Endodermal cell (in vitro differentiated cells): Measurements from ENCODE around the gene LGMN. TPM values are rescaled to one million over a fixed set of nuclear protein-coding genes. Genes with fewer than 3 reads are reported as not detected.

Experiments used
- DNase-seq: peaks from one replicate; pipeline ENCODE4 v3.0.0-alpha.2; 2017
- H3K27ac ChIP-seq: 2 replicates; pipeline ENCODE4 v1.5.1; 2013; ENCODE audit warnings: mild to moderate bottlenecking, low read depth, low read length, moderate library complexity
- H3K27me3 ChIP-seq: 2 replicates; pipeline ENCODE4 v1.6.1; 2013; ENCODE audit warnings: mild to moderate bottlenecking, low read length, moderate library complexity; ENCODE audit not compliant: insufficient read depth, control insufficient read depth, poor library complexity, severe bottlenecking
- H3K36me3 ChIP-seq: 2 replicates; pipeline ENCODE4 v1.7.0; 2013; ENCODE audit warnings: mild to moderate bottlenecking, low read length, moderate library complexity; ENCODE audit not compliant: control insufficient read depth, insufficient read depth
- H3K4me1 ChIP-seq: one replicate; pipeline ENCODE4 v1.7.0; 2013; ENCODE audit warnings: low read length; ENCODE audit not compliant: control insufficient read depth, insufficient read depth
- H3K4me3 ChIP-seq: 2 replicates; pipeline ENCODE4 v1.5.1; 2013; ENCODE audit warnings: mild to moderate bottlenecking, low read length, moderate library complexity
- H3K9ac ChIP-seq: 2 replicates; pipeline ENCODE4 v1.6.1; 2013; ENCODE audit warnings: mild to moderate bottlenecking, low read length, moderate library complexity; ENCODE audit not compliant: poor library complexity, severe bottlenecking; ENCODE audit errors: extremely low read depth
- H3K9me3 ChIP-seq: 2 replicates; pipeline ENCODE4 v1.6.1; 2013; ENCODE audit warnings: mild to moderate bottlenecking, low read length, moderate library complexity; ENCODE audit not compliant: control insufficient read depth
- H3K27ac Mint-ChIP-seq: 2 replicates; pipeline ENCODE4 v1.8.0; 2020; ENCODE audit warnings: mixed read lengths
- H3K27me3 Mint-ChIP-seq: 2 replicates; pipeline ENCODE4 v1.8.0; 2021; ENCODE audit warnings: mild to moderate bottlenecking, mixed read lengths; ENCODE audit not compliant: insufficient read depth
- H3K36me3 Mint-ChIP-seq: 2 replicates; pipeline ENCODE4 v1.8.0; 2020; ENCODE audit warnings: low read depth, mixed read lengths
- H3K4me1 Mint-ChIP-seq: 2 replicates; pipeline ENCODE4 v1.8.0; 2020; ENCODE audit warnings: mixed read lengths
- H3K4me3 Mint-ChIP-seq: 2 replicates; pipeline ENCODE4 v1.8.0; 2020; ENCODE audit warnings: mild to moderate bottlenecking, moderate library complexity, mixed read lengths
- H3K9me3 Mint-ChIP-seq: 2 replicates; pipeline ENCODE4 v1.8.0; 2020; ENCODE audit warnings: mild to moderate bottlenecking, mixed read lengths
- CTCF ChIP-seq: fragments of 200-600 bp; sonication (generic); conservative IDR thresholded peaks from 2 replicates; pipeline ENCODE4 v1.5.0; 2021; ENCODE audit warnings: antibody characterized with exemption, mild to moderate bottlenecking
- WGBS, 2 experiments: methylation state at CpG; one replicate each; pipeline versions ENCODE4 v1.1.5 to v1.1.7; 2013; ENCODE audit warnings: missing lambda C conversion rate in 2 of 2, mixed read lengths in 1 of 2; ENCODE audit not compliant: insufficient coverage in 1 of 2, insufficient read length in 1 of 2; 5-methylcytosine and 5-hydroxymethylcytosine counted together
- total RNA-seq, 2 donors: library from RNA; stranded (reverse); fragmentation: NEBNext Ultra II Directional in 1 of 2; extraction: Animal tissue kit (Norgen Biotek cat#: 25700) in 1 of 2; gene quantifications; 2 replicates in 1 of 2; 3 replicates in 1 of 2; pipeline ENCODE4 v1.2.1, GENCODE V29; 2021

LGMN gene
- total RNA-seq, 2 donors from 2014 or later: 61.4 to 87.2 TPM

- no peak for TF ChIP-seq CTCF
- Mint-ChIP-seq H3K4me1 (peaks cover 6% of the 10 kb centered on the region), H3K27ac (peak overlapping the region; percentile 11), H3K27me3 (no peaks in the 10 kb centered on the region), H3K9me3 (no peaks in the 10 kb centered on the region), H3K4me3 (no peak overlapping the region), H3K36me3 (peaks cover 42% of the 10 kb centered on the region)
- H3K27ac ChIP-seq: no peak overlapping the region
- no peak for DNase-seq
- peaks cover 9% of the 10 kb centered on the region for H3K9me3 ChIP-seq
- peaks cover 25% of the 10 kb centered on the region for H3K36me3 ChIP-seq
- no peaks in the 10 kb centered on the region for H3K27me3 ChIP-seq
- H3K4me1 ChIP-seq: no peaks in the 10 kb centered on the region
- 94% methylated on average over 6 to 14 of the region's 14 CpGs for WGBS, 2 experiments
- no peak overlapping the region for H3K9ac ChIP-seq
- no peak overlapping the region for H3K4me3 ChIP-seq
These were observed 18.6 kb downstream of the LGMN start for GRCh38 chr14:92729634-92730358.

GRCh38 chr14:92728759-92729364 is 19.6 kb downstream of the LGMN start:
- H3K4me1 ChIP-seq: no peaks in the 10 kb centered on the region
- peaks cover 9% of the 10 kb centered on the region for H3K9me3 ChIP-seq
- DNase-seq: no peak
- Mint-ChIP-seq H3K36me3 (peaks cover 50% of the 10 kb centered on the region), H3K4me1 (peaks cover 8% of the 10 kb centered on the region), H3K9me3 (peaks cover 4% of the 10 kb centered on the region), H3K27me3 (no peaks in the 10 kb centered on the region), H3K4me3 (no peak overlapping the region), H3K27ac (no peak overlapping the region)
- H3K4me3 ChIP-seq: no peak overlapping the region
- H3K36me3 ChIP-seq: peaks cover 25% of the 10 kb centered on the region
- no peak overlapping the region for H3K9ac ChIP-seq
- no peak for TF ChIP-seq CTCF
- WGBS, 2 experiments: 91 to 96% methylated on average over 4 to 7 of the region's 8 CpGs
- H3K27me3 ChIP-seq: no peaks in the 10 kb centered on the region
- no peak overlapping the region for H3K27ac ChIP-seq

GRCh38 chr14:92726933-92727262 is 21.5 kb downstream of the LGMN start:
- Histone ChIP-seq H3K4me3 (no peak overlapping the region), H3K4me1 (no peaks in the 10 kb centered on the region), H3K9ac (no peak overlapping the region), H3K9me3 (peaks cover 5% of the 10 kb centered on the region), H3K27ac (no peak overlapping the region), H3K36me3 (peaks cover 16% of the 10 kb centered on the region), H3K27me3 (no peaks in the 10 kb centered on the region)
- H3K4me3 Mint-ChIP-seq: no peak overlapping the region
- peaks cover 8% of the 10 kb centered on the region for H3K9me3 Mint-ChIP-seq
- DNase-seq: no peak
- no peak for TF ChIP-seq CTCF
- no peaks in the 10 kb centered on the region for H3K27me3 Mint-ChIP-seq
- no peak overlapping the region for H3K27ac Mint-ChIP-seq
- H3K36me3 Mint-ChIP-seq: peaks cover 50% of the 10 kb centered on the region
- 88 to 94% methylated on average over 7 to 8 of the region's 8 CpGs for WGBS, 2 experiments
- peaks cover 8% of the 10 kb centered on the region for H3K4me1 Mint-ChIP-seq
